ENCODE data around the gene LMBR1L.

The LMBR1L gene

DNA sequence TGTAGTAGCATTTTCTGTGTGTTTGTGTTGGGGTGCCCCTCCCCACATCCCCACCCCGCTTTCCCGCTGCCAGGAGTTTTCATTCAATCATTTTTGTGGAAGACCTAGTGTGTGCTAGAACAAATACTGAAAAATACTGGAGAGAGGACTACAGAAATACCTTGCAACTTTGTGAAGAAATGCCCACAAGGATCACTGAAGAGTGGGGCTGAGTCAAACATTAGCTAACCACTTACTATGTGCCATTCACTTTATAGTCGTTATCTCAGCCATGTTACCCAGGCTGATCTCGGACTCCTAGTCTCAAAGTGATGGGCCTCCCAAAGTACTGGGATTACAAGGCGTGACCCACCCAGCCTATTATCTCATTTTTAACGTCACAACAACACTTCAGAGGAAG, 559 bp upstream of the LMBR1L start:
- H3K4me3 ChIP-seq (ENCODE audit: low read length): peak overlapping the region; percentile 88
- TF ChIP-seq, protein P1, sequence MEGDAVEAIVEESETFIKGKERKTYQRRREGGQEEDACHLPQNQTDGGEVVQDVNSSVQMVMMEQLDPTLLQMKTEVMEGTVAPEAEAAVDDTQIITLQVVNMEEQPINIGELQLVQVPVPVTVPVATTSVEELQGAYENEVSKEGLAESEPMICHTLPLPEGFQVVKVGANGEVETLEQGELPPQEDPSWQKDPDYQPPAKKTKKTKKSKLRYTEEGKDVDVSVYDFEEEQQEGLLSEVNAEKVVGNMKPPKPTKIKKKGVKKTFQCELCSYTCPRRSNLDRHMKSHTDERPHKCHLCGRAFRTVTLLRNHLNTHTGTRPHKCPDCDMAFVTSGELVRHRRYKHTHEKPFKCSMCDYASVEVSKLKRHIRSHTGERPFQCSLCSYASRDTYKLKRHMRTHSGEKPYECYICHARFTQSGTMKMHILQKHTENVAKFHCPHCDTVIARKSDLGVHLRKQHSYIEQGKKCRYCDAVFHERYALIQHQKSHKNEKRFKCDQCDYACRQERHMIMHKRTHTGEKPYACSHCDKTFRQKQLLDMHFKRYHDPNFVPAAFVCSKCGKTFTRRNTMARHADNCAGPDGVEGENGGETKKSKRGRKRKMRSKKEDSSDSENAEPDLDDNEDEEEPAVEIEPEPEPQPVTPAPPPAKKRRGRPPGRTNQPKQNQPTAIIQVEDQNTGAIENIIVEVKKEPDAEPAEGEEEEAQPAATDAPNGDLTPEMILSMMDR (conservative IDR thresholded peaks at IDR 0.05; ENCODE audit: low read depth, low read length): no peak
- DNase-seq (ENCODE audit: low read depth): no peak

DNA sequence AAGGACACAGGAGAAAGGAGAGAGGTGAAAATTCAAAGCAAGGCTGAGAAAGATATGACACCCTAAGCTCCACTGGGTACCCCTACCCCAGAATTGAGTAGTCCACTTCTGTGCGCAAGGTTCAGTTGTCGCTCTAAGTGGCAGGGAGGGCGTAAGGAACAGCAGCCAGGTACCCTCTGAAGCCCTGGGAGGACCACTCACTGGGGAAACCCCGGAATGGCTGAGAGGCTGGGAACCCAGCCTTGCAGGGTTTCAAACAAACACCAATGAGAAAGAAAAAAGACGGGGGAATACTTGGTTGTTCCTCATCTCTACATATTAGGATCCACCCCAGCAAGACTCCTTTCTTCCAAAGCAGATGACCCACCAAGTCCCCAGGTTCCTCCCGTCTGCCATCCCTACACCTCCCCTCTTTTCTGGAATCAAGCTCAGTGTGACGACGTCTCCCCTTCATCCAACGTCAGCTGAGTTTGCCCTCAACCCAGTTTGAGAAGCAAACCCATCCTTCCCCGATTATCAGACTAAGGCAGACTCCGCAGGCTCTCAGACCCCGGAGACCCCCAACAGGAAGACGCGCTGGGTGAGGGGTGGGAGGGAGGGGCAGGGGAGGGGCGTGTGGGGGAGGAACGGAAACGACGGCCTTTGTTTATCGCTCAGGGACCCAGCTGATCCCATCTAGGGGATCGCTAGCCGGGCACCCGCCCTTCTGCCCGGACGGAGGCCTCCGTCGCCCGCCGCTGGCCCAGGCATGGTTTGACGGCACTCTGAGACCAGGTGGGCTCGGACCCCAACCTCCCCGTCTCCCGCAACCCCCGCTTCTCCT, 795 bp downstream of the LMBR1L start:
- no peak for DNase-seq (ENCODE audit: low read depth)
- H3K4me3 ChIP-seq (ENCODE audit: low read length): peak overlapping the region; percentile 88
- TF ChIP-seq, protein P1 (conservative IDR thresholded peaks at IDR 0.05; ENCODE audit: low read depth, low read length): no peak

DNA sequence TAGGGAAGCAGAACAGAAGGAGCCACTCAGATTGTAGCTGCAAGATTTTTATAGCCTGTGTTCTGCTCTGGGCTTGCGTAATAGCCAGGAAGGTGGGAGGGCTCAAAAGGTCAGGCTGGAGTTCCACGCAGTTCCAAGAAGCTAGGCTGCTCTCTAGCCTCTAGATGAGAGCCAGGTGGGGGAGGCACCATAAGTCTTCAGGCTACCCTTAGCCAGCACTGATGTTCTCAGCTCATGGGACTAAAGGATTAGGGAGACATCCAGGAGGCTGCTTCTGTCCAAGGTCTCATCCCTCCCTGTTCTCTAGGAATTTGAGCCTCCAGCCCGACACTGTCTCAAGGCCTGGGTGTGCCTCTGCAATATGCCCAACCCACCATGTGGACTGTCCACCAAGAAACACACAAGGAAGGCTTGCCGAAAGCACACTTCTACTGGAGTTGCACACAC, 1.7 kb downstream of the LMBR1L start:
- peak overlapping the region; percentile 88 for H3K4me3 ChIP-seq (ENCODE audit: low read length)
- no peak for DNase-seq (ENCODE audit: low read depth)
- TF ChIP-seq, protein P1 (conservative IDR thresholded peaks at IDR 0.05; ENCODE audit: low read depth, low read length): no peak

DNA sequence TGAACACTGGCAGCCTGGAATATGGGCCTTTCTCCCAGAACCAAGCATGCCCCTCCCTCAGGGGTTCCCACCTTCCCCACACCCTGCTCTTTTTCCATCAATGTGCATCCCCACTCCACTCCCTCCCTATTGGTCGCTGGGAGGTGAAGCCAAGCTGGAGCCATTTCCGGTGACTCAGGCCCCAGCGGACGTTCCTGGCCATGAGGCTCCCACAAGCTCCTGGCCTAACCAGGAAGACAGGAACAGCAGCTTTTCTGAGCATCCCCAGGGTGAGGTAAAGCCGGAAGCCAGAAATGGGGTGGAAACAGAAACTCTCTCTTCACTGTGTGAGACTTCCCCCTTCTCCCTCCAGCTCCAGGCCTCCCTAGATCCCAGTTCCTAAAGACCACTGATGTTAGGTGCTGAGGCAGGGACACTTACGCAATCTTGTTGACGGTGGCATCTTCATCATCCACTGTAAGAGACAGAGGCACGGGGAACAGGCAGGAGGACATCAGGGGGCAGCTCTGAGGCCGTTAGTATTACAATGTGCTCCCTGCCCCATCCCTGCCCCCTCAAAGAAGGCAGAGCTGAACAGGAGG, 5.1 kb downstream of the LMBR1L start:
- TF ChIP-seq, protein P1 (conservative IDR thresholded peaks at IDR 0.05; ENCODE audit: low read depth, low read length): no peak
- no peak for DNase-seq (ENCODE audit: low read depth)
- no peak overlapping the region for H3K4me3 ChIP-seq (ENCODE audit: low read length)

DNA sequence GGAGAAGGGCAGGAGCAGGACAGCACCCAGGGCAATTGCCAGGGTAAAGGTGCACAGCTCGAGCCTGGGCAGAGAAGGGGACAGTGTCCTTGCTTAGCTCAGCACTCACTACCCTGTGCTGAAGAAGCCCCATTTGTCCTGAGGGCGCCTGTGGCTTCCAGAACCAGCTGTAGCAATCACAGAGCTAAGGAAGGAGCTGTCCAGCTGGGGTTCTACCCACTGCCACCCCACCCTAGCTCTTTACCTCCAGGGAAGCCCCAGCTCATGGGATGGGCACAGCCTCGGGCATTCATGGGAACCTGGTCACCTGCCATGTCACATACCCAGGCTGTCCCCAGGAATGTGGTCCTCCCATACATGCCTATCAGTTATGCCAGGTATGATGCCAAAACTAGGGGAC, 5.8 kb downstream of the LMBR1L start:
- no peak for DNase-seq (ENCODE audit: low read depth)
- TF ChIP-seq, protein P1 (conservative IDR thresholded peaks at IDR 0.05; ENCODE audit: low read depth, low read length): no peak
- H3K4me3 ChIP-seq (ENCODE audit: low read length): no peak overlapping the region

DNA sequence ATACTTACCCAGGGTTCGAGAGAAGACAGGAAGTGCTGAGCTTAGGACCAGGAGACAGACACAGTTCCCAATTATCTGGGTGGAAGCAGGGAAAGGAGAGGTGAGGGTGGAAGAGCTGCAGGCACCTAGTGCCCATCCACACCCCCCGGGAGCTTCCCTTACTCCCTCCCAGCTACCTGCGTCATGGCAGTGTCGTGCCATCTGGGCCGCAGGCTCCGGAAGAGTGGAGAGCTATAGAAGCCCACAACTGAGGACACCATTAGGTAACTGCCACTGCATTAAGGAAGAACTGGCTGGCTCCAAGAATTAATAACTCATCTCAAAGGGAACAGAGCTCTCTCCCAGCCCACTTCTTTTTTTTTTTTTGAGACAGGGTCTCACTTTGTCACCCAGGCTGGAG, 10.3 kb downstream of the LMBR1L start:
- DNase-seq (ENCODE audit: low read depth): no peak
- TF ChIP-seq, protein P1 (conservative IDR thresholded peaks at IDR 0.05; ENCODE audit: low read depth, low read length): no peak
- no peak overlapping the region for H3K4me3 ChIP-seq (ENCODE audit: low read length)

DNA sequence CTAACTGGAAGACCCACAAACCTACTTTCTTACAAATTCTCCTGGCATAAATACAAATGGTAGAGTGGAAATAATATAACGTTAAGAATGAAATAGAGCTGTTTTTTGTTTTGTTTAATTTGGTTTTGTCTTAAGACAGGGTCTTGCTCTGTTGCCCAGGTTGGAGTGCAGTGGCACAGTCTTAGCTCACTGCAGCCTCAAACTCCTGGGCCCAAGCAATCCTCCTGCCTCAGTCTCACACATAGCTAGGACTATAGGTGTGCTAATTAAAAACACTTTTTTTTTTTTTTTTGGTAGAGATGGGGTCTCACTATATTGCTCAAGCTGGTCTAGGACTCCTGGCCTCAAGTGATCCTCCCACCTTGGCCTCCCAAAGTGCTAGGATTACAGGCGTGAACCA, 11.9 kb downstream of the LMBR1L start:
- no peak overlapping the region for H3K4me3 ChIP-seq (ENCODE audit: low read length)
- TF ChIP-seq, protein P1 (conservative IDR thresholded peaks at IDR 0.05; ENCODE audit: low read depth, low read length): no peak
- no peak for DNase-seq (ENCODE audit: low read depth)

All from retinal pigment epithelial cell (primary cell).